SU-DHL-6 (cell line): ENCODE results near the gene FKBP10.

Experiments
- H2AFZ ChIP-seq: fragments of 200-600 bp; sonication (generic); 2 replicates; pipeline ENCODE4 v1.6.1; 2014; ENCODE audit warnings: low read depth, mild to moderate bottlenecking, moderate library complexity, mixed read lengths, antibody characterized with exemption, low read length; ENCODE audit not compliant: severe bottlenecking
- H3F3A ChIP-seq: fragments of 200-600 bp; shearing (Covaris generic); 2 replicates; pipeline ENCODE4 v1.6.0; 2016; ENCODE audit warnings: antibody characterized with exemption, mild to moderate bottlenecking; ENCODE audit not compliant: insufficient read depth
- H3K27ac ChIP-seq: fragments of 200-600 bp; sonication (generic); 2 replicates; pipeline ENCODE4 v1.5.1; 2016; ENCODE audit warnings: low read depth, mild to moderate bottlenecking, low read length, moderate library complexity, mixed read lengths
- H3K27me3 ChIP-seq: fragments of 200-600 bp; sonication (generic), shearing (Covaris generic); 2 replicates; pipeline ENCODE4 v1.6.0; 2014; ENCODE audit warnings: mild to moderate bottlenecking, low read length
- H3K36me3 ChIP-seq: fragments of 200-600 bp; sonication (generic); 2 replicates; pipeline ENCODE4 v1.6.1; 2014; ENCODE audit warnings: mild to moderate bottlenecking, low read length, mixed read lengths
- H3K4me2 ChIP-seq: fragments of 300-600, 200-600 bp; shearing (Covaris generic), sonication (generic); 2 replicates; pipeline ENCODE4 v1.6.0; 2014; ENCODE audit warnings: low read length, low read depth, mild to moderate bottlenecking; ENCODE audit not compliant: poor library complexity, severe bottlenecking
- H3K4me3 ChIP-seq: fragments of 200-600 bp; sonication (generic); 2 replicates; pipeline ENCODE4 v1.5.1; 2014; ENCODE audit warnings: antibody characterized with exemption, low read length, mild to moderate bottlenecking, mixed read lengths; ENCODE audit not compliant: insufficient read depth, poor library complexity, severe bottlenecking
- H3K79me2 ChIP-seq: fragments of 200-600 bp; sonication (generic); 2 replicates; pipeline ENCODE4 v1.6.1; 2014; ENCODE audit warnings: mild to moderate bottlenecking, low read length, moderate library complexity; ENCODE audit not compliant: insufficient read depth
- H3K9ac ChIP-seq: fragments of 200-600 bp; sonication (generic); 2 replicates; pipeline ENCODE4 v1.7.0; 2014; ENCODE audit warnings: mild to moderate bottlenecking, low read length
- H3K9me2 ChIP-seq: fragments of 200-600 bp; sonication (generic); replicated peaks from 2 replicates; pipeline ENCODE4 v1.6.1; 2014; ENCODE audit warnings: low read length; ENCODE audit not compliant: insufficient read depth
- H3K9me3 ChIP-seq: fragments of 200-600 bp; sonication (generic); 2 replicates; pipeline ENCODE4 v1.6.1; 2014; ENCODE audit warnings: low read length, mixed read lengths; ENCODE audit not compliant: insufficient read depth
- H4K20me1 ChIP-seq: fragments of 200-600 bp; sonication (generic); 2 replicates; pipeline ENCODE4 v1.6.1; 2014; ENCODE audit warnings: low read depth, mild to moderate bottlenecking, antibody characterized with exemption, low read length, moderate library complexity, mixed read lengths
- CTCF ChIP-seq: fragments of 200-600 bp; sonication (generic); IDR thresholded peaks from one replicate; pipeline ENCODE4 v1.5.1; 2017; ENCODE audit warnings: antibody characterized with exemption, mild to moderate bottlenecking, low read length, moderate library complexity; ENCODE audit not compliant: insufficient read depth, poor library complexity, severe bottlenecking
- EZH2phosphoT487 ChIP-seq: fragments of 200-600 bp; sonication (generic), shearing (Covaris generic); conservative IDR thresholded peaks from 2 replicates; pipeline ENCODE4 v1.6.1; 2018; ENCODE audit warnings: mild to moderate bottlenecking, antibody characterized with exemption, low read length, moderate library complexity, mixed read lengths

Gene FKBP10

DNA sequence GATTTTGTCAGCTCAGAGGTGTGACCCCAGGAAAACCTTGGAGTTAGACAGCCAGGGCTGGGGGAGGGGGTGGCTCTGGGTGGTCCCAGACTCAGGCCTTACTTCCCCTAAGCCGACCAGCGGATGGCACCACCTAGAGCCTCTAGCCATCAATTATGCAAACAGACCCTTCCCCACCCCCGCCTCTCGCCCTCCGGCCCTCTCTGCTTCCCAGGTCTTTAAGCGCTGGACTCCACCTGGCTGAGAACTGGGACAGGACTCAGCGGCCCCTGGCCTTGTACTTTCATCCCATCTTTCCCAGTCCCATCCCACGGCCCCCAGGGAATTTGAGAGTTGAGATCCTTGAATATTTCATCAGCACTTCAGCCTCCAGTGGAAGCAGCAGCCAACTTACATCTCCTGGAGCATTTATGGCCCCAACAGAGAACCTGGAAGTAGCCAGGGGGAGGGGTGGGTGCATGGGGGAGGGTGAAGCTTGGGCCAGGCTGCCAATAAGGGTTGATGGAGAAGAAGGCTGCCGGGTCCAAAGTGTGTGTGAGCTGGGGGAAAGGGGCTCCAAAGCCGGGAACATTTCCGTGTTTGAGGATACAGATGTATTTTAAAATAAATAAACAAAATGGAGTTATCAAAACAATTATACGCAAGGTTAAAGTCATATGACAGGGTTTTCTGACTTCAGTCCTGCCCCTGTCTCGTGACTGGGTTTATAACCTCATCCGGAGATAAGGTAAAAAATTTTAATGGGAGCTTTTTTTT, 18.8 kb upstream of the FKBP10 start:
- no peak overlapping the region for H3K4me2 ChIP-seq
- no peak overlapping the region for H3K4me3 ChIP-seq
- H3K27me3 ChIP-seq = no peaks in the 10 kb centered on the region
- H3K36me3 ChIP-seq = no peaks in the 10 kb centered on the region
- no peaks in the 10 kb centered on the region for H3K9me2 ChIP-seq
- no peaks in the 10 kb centered on the region for H4K20me1 ChIP-seq
- no peak overlapping the region for H3K9ac ChIP-seq
- no peaks in the 10 kb centered on the region for H3F3A ChIP-seq
- H3K27ac ChIP-seq = no peak overlapping the region
- no peaks in the 10 kb centered on the region for H3K79me2 ChIP-seq
- no peak overlapping the region for H2AFZ ChIP-seq
- TF ChIP-seq CTCF = no peak
- TF ChIP-seq EZH2phosphoT487 = no peak
- H3K9me3 ChIP-seq = no peaks in the 10 kb centered on the region

DNA sequence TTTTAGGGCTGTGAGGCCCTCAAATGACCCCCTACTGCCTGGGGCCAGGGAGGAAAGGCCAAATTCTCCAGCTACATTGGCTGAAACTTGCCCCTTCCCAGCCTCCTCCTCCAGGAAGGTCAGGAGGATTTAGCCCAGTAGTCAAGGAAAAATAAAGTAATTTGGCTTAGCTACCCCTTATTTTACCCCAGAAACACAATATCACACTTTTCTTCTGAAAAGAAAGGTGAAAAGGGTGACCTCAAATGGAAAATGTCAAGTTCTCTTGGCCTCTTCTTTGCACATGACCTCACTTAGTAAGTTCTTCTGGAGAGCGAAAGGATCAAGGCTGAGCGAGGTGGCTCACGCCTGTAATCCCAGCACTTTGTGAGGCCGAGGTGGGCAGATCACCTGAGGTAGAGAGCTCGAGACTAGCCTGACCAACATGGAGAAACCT, 18.2 kb upstream of the FKBP10 start:
- H3K79me2 ChIP-seq = no peaks in the 10 kb centered on the region
- H3K9ac ChIP-seq = no peak overlapping the region
- no peak overlapping the region for H3K4me3 ChIP-seq
- TF ChIP-seq CTCF = no peak
- no peak for TF ChIP-seq EZH2phosphoT487
- no peaks in the 10 kb centered on the region for H3K27me3 ChIP-seq
- H2AFZ ChIP-seq = no peak overlapping the region
- H4K20me1 ChIP-seq = no peaks in the 10 kb centered on the region
- H3F3A ChIP-seq = no peaks in the 10 kb centered on the region
- no peak overlapping the region for H3K27ac ChIP-seq
- no peaks in the 10 kb centered on the region for H3K9me2 ChIP-seq
- no peaks in the 10 kb centered on the region for H3K9me3 ChIP-seq
- H3K36me3 ChIP-seq = no peaks in the 10 kb centered on the region
- H3K4me2 ChIP-seq = no peak overlapping the region

DNA sequence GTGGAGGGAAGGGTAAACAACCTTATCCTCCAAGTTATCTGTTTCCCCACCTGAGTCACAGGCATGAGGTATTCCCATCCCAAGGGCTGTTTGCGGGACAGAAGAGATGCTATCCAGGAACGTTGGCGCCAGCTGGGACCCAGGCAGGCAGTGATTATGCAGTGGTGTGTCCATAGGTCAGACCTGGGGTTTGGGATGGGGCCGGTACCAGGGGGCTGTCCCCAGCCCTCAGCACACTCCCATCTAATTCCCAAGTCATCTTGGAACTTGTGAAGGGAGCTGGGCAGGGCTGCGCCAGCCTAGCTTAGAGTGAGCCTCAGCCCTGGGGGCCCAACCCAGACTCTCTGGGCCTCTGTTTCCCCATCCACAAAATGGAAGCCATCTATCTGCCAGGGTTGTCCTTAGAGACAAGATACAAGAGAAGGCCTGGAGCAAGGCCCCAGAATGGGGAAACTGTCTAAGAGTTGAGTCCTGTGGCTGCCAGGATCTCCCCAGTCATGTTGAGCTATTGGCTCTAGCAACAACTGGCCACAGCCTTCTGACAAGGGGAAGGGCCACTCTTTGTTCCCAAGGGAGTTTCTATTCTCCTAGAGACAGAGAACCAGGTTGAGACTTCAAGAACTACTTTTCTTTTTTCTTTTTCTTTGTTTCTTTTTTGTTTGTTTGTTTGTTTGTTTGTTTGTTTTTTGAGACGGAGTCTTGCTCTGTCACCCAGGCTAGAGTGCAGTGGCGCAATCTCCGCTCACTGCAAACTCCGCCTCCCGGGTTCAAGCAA, 16.5 kb upstream of the FKBP10 start:
- Histone ChIP-seq H3K4me2 (no peak overlapping the region), H2AFZ (no peak overlapping the region), H3K4me3 (no peak overlapping the region), H3K36me3 (no peaks in the 10 kb centered on the region), H3K79me2 (no peaks in the 10 kb centered on the region), H3K9me3 (no peaks in the 10 kb centered on the region), H4K20me1 (no peaks in the 10 kb centered on the region), H3K9me2 (no peaks in the 10 kb centered on the region), H3K9ac (no peak overlapping the region), H3K27ac (no peak overlapping the region), H3F3A (no peaks in the 10 kb centered on the region), H3K27me3 (no peaks in the 10 kb centered on the region)
- TF ChIP-seq CTCF = no peak
- TF ChIP-seq EZH2phosphoT487 = no peak
